ENCODE data around the gene KRTAP10-1. TPM values are rescaled to one million over a fixed set of nuclear protein-coding genes. Genes with fewer than 3 reads are reported as not detected.

The KRTAP10-1 gene
- total RNA-seq, 1 experiment from 2014 or later = not detected

GRCh38 chr21:44531606-44532564 is 8.1 kb downstream of the KRTAP10-1 start (continued):
- TF ChIP-seq MAX (CRISPR knock-in tag; IDR thresholded peaks at IDR 0.05) = no peak
- TF ChIP-seq SOX15 (CRISPR knock-in tag; IDR thresholded peaks at IDR 0.05) = no peak
- no peak for TF ChIP-seq USF1 (CRISPR knock-in tag; IDR thresholded peaks at IDR 0.05)
- TF ChIP-seq IRF2 (CRISPR knock-in tag; IDR thresholded peaks at IDR 0.05; ENCODE audit: borderline replicate concordance, low read depth) = no peak

GRCh38 chr21:44530903-44531605 is 8.9 kb downstream of the KRTAP10-1 start:
- Mint-ChIP-seq H3K27me3 (ENCODE audit: low read depth) (no peaks in the 10 kb centered on the region), H3K4me3 (no peak overlapping the region), H3K27ac (no peak overlapping the region), H3K36me3 (0 out of 2 replicates have a peak, but pooled peaks cover 2% of the 10 kb centered on the region), H3K9me3 (peaks cover 7% of the 10 kb centered on the region), H3K4me1 (peaks cover 2% of the 10 kb centered on the region; the same call in 1 of the 2 replicates)
- POLR2A ChIA-PET = interaction anchor here (1.1 kb wide), 1 partner anchor 10 kb away, joined by 3 read pairs; no protein-coding TSS in a partner anchor
- CTCF ChIA-PET = interaction anchor here (1.5 to 3.3 kb wide), 2 partner anchors 21 to 88 kb away, joined by 4 to 13 read pairs; no protein-coding TSS in a partner anchor
- ATAC-seq (no peak), DNase-seq (ENCODE audit: low spot score) (peak; percentile 6)
- no peak for TF ChIP-seq ZNF219 (CRISPR knock-in tag; IDR thresholded peaks at IDR 0.05; ENCODE audit: borderline replicate concordance)
- TF ChIP-seq NFE2L1 (CRISPR knock-in tag; IDR thresholded peaks at IDR 0.05) = no peak
- TF ChIP-seq ZNF512 (CRISPR knock-in tag; IDR thresholded peaks at IDR 0.05; ENCODE audit: borderline replicate concordance) = no peak
- TF ChIP-seq ATF1 (CRISPR knock-in tag; IDR thresholded peaks at IDR 0.05) = no peak
- no peak for TF ChIP-seq USF2 (CRISPR knock-in tag; IDR thresholded peaks at IDR 0.05)
- no peak for TF ChIP-seq ZNF416 (CRISPR knock-in tag; IDR thresholded peaks at IDR 0.05)
- no peak for TF ChIP-seq ARID4B (CRISPR knock-in tag; IDR thresholded peaks at IDR 0.05; ENCODE audit: borderline replicate concordance)
- no peak for TF ChIP-seq MAX (CRISPR knock-in tag; IDR thresholded peaks at IDR 0.05)
- TF ChIP-seq ZNF317 (CRISPR knock-in tag; IDR thresholded peaks at IDR 0.05; ENCODE audit: borderline replicate concordance, low read depth) = no peak
- TF ChIP-seq HMGA2 (CRISPR knock-in tag; IDR thresholded peaks at IDR 0.05) = no peak
- no peak for TF ChIP-seq USF1 (CRISPR knock-in tag; IDR thresholded peaks at IDR 0.05)
- TF ChIP-seq MLX (CRISPR knock-in tag; IDR thresholded peaks at IDR 0.05) = no peak
- TF ChIP-seq FOXP4 (CRISPR knock-in tag; IDR thresholded peaks at IDR 0.05) = no peak
- TF ChIP-seq STAT6 (CRISPR knock-in tag; conservative IDR thresholded peaks at IDR 0.05; ENCODE audit: low read depth) = no peak
- TF ChIP-seq TP53 (CRISPR knock-in tag; IDR thresholded peaks at IDR 0.05) = no peak

Data from WTC11 (cell line).